ENCODE data around the gene DBN1. TPM values are rescaled to one million over a fixed set of nuclear protein-coding genes. Genes with fewer than 3 reads are reported as not detected.

The DBN1 gene
- total RNA-seq, 1 donor from 2014 or later: 34.6 TPM

DNA sequence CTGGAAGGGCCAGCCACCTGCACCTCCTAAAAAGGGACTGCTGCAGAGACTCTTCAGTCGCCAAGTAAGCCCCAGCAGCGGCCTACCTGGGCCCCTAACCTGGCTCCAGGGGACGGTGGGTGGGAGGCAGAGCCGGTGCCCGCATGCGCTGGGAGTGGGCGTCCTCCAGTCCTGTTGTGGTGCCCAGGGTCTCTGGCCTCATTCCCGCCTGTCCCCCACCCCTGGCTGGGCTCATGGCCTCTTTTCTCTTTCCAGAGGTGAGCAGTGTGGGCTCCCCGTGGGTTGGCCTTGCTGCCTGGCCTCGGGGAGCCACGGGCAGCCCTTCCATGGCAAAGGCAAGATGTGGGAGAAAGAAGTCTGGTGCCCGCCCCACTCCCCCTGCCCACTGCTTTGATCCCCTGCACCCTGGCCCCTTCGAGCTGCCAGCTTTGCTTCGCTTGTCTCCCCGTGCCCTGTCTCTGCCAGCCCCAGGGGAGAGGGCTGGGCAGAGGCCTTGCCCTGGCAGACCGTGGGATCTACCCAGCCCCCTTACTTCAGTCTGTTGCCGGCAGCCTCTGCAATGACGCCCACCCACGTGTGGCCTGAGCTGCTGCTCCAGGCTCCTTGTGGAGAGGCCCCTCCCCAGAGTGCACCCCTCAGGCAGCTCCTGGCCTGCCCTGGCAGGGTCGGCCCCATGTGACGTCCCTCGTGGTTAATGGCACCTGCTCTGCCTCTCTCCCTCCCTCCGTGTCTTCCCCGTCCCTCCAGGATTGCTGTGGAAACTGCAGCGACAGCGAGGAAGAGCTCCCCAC lies 32.2 kb downstream of the DBN1 start:
- Histone ChIP-seq H3K36me3 (peaks cover 41% of the 10 kb centered on the region), H3K27me3 (no peaks in the 10 kb centered on the region), H3K4me3 (no peak overlapping the region), H3K4me1 (peaks cover 7% of the 10 kb centered on the region), H3K9me3 (no peaks in the 10 kb centered on the region), H3K27ac (no peak overlapping the region)
- intact Hi-C loops (cut with DNase I): no loop called here
- TF ChIP-seq, protein P1, sequence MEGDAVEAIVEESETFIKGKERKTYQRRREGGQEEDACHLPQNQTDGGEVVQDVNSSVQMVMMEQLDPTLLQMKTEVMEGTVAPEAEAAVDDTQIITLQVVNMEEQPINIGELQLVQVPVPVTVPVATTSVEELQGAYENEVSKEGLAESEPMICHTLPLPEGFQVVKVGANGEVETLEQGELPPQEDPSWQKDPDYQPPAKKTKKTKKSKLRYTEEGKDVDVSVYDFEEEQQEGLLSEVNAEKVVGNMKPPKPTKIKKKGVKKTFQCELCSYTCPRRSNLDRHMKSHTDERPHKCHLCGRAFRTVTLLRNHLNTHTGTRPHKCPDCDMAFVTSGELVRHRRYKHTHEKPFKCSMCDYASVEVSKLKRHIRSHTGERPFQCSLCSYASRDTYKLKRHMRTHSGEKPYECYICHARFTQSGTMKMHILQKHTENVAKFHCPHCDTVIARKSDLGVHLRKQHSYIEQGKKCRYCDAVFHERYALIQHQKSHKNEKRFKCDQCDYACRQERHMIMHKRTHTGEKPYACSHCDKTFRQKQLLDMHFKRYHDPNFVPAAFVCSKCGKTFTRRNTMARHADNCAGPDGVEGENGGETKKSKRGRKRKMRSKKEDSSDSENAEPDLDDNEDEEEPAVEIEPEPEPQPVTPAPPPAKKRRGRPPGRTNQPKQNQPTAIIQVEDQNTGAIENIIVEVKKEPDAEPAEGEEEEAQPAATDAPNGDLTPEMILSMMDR (IDR thresholded peaks at IDR 0.05): no peak
- ATAC-seq (no peak), DNase-seq (no peak)

DNA sequence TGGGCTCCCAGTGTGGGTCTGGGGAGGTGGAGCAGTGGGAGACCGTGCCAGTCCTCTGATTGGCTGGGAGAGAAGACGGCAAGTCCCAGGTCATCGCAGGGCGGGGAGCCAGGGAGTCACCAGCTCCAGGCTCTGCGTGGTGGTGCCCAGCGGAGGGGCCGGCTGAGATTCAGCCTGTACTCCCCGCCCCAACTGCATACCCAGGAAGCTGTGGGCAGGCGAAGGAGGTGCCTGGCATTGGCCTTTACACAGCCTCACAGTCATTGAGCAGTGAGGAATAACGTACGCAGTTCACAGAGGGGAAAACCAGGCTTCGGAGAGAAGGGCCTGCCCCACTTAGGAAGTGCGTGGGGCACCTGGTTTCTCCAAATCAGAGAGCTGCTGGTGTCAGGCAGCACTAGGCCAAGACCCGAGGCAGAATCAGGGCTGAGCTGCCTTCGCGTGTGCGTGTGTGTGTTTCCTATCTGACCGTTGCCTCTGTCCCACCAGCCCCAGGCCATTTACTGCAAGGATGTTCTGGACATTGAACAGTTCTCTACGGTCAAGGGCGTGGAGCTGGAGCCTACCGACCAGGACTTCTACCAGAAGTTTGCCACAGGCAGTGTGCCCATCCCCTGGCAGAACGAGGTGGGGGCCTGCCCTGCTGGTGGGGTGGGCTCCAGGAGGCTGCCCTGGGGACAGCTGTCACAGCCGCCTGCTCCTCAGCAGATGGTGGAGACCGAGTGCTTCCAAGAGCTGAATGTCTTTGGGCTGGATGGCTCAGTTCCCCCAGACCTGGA lies 33.0 kb downstream of the DBN1 start:
- ATAC-seq (no peak), DNase-seq (peak; percentile 61)
- no peak overlapping the region for H3K4me3 ChIP-seq
- no peaks in the 10 kb centered on the region for H3K27me3 ChIP-seq
- H3K4me1 ChIP-seq: no peaks in the 10 kb centered on the region
- H3K9me3 ChIP-seq: no peaks in the 10 kb centered on the region
- H3K27ac ChIP-seq: no peak overlapping the region
- H3K36me3 ChIP-seq: peaks cover 48% of the 10 kb centered on the region
- TF ChIP-seq, protein P1 (IDR thresholded peaks at IDR 0.05): no peak
- intact Hi-C loops (cut with DNase I): no loop called here

DNA sequence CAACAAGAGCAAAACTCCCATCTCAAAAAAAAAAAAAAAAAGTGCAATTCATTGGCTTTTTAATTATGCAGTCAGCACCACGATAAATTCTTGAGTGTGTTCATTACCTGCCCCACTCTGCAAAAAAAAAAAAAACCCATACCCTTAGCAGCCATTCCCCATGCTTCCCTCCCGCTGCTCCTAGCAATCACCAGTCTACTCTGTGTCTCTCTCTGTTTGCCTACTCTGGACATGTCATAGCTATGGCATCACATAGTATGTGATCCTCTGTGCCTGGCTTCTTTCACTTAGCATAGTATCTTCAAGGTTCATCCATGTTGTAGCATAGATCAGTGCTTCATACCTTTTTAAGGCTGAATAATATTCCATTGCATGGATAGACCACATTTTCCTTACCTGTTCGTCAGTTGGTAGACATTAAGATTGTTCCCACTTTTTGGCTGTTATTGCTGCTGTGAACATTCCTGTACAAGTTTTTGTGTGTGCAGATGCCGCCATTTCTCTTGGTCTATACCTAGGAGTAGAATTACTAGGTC lies 33.8 kb downstream of the DBN1 start:
- peaks cover 57% of the 10 kb centered on the region for H3K36me3 ChIP-seq
- TF ChIP-seq, protein P1 (IDR thresholded peaks at IDR 0.05): no peak

DNA sequence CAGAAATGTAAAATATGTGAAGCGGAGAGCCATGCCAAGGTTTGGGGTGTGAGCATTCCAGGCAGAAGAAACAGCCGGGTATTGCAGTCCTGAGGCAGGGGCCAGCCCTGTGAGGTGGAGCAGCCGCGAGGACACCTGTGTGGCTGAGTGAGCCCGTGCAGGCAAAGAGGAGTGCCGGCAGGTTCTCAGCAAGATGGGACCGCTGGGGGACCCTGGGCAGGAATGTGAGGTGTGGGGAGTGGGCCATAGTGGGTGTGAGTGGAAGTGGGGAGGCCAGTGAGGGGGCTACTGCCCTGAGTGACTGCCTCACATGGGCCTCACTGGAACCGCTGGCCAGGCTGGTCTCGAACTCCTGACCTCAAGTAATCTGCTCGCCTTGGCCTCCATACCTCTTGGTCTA lies 35.0 kb downstream of the DBN1 start:
- H3K4me1 ChIP-seq: no peaks in the 10 kb centered on the region
- no peaks in the 10 kb centered on the region for H3K9me3 ChIP-seq
- TF ChIP-seq, protein P1 (IDR thresholded peaks at IDR 0.05): no peak
- DNase-seq: no peak
- H3K36me3 ChIP-seq: peaks cover 68% of the 10 kb centered on the region
- intact Hi-C loops (cut with DNase I): no loop called here
- H3K4me3 ChIP-seq: no peak overlapping the region
- no peak overlapping the region for H3K27ac ChIP-seq
- no peak for ATAC-seq
- no peaks in the 10 kb centered on the region for H3K27me3 ChIP-seq

More for the DNA sequence above, 33.8 kb downstream of the DBN1 start:
- no peaks in the 10 kb centered on the region for H3K9me3 ChIP-seq
- no peak for ATAC-seq
- no peak overlapping the region for H3K27ac ChIP-seq
- H3K27me3 ChIP-seq: no peaks in the 10 kb centered on the region
- intact Hi-C loops (cut with DNase I): no loop called here
- no peak overlapping the region for H3K4me3 ChIP-seq
- no peaks in the 10 kb centered on the region for H3K4me1 ChIP-seq
- no peak for DNase-seq

DNA sequence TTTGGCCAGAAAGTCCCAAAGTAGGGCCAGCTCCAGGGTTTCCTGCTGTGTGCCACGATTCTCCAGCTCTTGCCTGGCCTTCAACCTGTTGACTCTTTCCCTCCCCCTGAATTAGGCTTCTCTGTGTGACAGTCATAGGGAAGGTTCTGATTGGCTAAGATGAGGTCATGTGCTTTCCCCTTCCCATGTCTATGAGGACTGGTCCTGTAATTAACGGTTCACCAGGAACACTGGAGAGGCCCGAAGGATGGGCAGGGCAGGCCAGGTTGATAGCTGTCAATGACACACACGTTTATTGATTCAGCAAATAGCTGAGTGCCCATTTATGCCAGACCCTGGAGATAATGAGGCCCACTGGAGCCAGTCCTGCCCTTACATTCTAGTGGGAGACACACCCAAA lies 35.8 kb downstream of the DBN1 start:
- no peak overlapping the region for H3K4me3 ChIP-seq
- TF ChIP-seq, protein P1 (IDR thresholded peaks at IDR 0.05): no peak
- peaks cover 76% of the 10 kb centered on the region for H3K36me3 ChIP-seq
- no peaks in the 10 kb centered on the region for H3K27me3 ChIP-seq
- intact Hi-C loops (cut with DNase I): no loop called here
- ATAC-seq: peak; percentile 59
- no peak overlapping the region for H3K27ac ChIP-seq
- H3K4me1 ChIP-seq: peaks cover 4% of the 10 kb centered on the region
- DNase-seq: no peak
- no peaks in the 10 kb centered on the region for H3K9me3 ChIP-seq

Data from upper lobe of right lung (tissue), 1 donor.